Measurements from ENCODE around the gene LGALS7B.
"Not testable (repeated sequence)": the region's sequence is repeated elsewhere in the genome, so short reads cannot be mapped to it uniquely, and the experiment has no call there.

LGALS7B gene

GRCh38 chr19:38742906-38743305, 46.1 kb upstream of the LGALS7B start:
- no peak overlapping the region for H3K27ac ChIP-seq
- CTCF ChIA-PET: no interaction called here
- POLR2A ChIA-PET (ENCODE audit: low non-redundant PET): no interaction called here
- no peak for TF ChIP-seq CTCF (conservative IDR thresholded peaks at IDR 0.05; ENCODE audit: low read depth)
- no peak for DNase-seq (ENCODE audit: low spot score)

- DNase-seq (ENCODE audit: low spot score): no peak
- ChIA-PET CTCF (no interaction called here), POLR2A (ENCODE audit: low non-redundant PET) (no interaction called here)
- no peak overlapping the region for H3K27ac ChIP-seq
- no peak for TF ChIP-seq CTCF (conservative IDR thresholded peaks at IDR 0.05; ENCODE audit: low read depth)
These were observed 45.4 kb upstream of the LGALS7B start for GRCh38 chr19:38743394-38744297.

- POLR2A ChIA-PET (ENCODE audit: low non-redundant PET): no interaction called here
- CTCF ChIA-PET: no interaction called here
- TF ChIP-seq CTCF (conservative IDR thresholded peaks at IDR 0.05; ENCODE audit: low read depth): no peak
- DNase-seq (ENCODE audit: low spot score): no peak
- no peak within 1 kb of the TSS for H3K27ac ChIP-seq
These were observed 44.7 kb upstream of the LGALS7B start, which contains the start of gene CAPN12 for GRCh38 chr19:38744298-38744681. Gene CAPN12, minus strand, starts transcription at chr19:38744474. Its CDS starts 309 bp downstream, at chr19:38744165.

- TF ChIP-seq CTCF (conservative IDR thresholded peaks at IDR 0.05; ENCODE audit: low read depth): no peak
- DNase-seq (ENCODE audit: low spot score): no peak
- ChIA-PET POLR2A (ENCODE audit: low non-redundant PET) (no interaction called here), CTCF (interaction anchor here (0.5 to 0.7 kb wide), 2 partner anchors 14 to 112 kb away, joined by 3 read pairs; no protein-coding TSS in a partner anchor)
- no peak overlapping the region for H3K27ac ChIP-seq
These were observed 44.1 kb upstream of the LGALS7B start for GRCh38 chr19:38744874-38745273.

- H3K27ac ChIP-seq: no peak overlapping the region
- DNase-seq (ENCODE audit: low spot score): no peak
- CTCF ChIA-PET: interaction anchor here (0.5 to 0.7 kb wide), 3 partner anchors 8 to 113 kb away, joined by 3 read pairs; no protein-coding TSS in a partner anchor
- POLR2A ChIA-PET (ENCODE audit: low non-redundant PET): no interaction called here
- no peak for TF ChIP-seq CTCF (conservative IDR thresholded peaks at IDR 0.05; ENCODE audit: low read depth)
These were observed 43.7 kb upstream of the LGALS7B start for GRCh38 chr19:38745316-38745715.

GRCh38 chr19:38753783-38754182, 35.2 kb upstream of the LGALS7B start:
- CTCF ChIA-PET; POLR2A ChIA-PET (ENCODE audit: low non-redundant PET); DNase-seq (ENCODE audit: low spot score); H3K27ac ChIP-seq: not testable (repeated sequence)

GRCh38 chr19:38754196-38754595, 34.8 kb upstream of the LGALS7B start:
- CTCF ChIA-PET; POLR2A ChIA-PET (ENCODE audit: low non-redundant PET); H3K27ac ChIP-seq; DNase-seq (ENCODE audit: low spot score): not testable (repeated sequence)

All from RWPE1 (cell line).